GM23338 (cell line): ENCODE results near the gene FUT2. TPM values are rescaled to one million over a fixed set of nuclear protein-coding genes. Genes with fewer than 3 reads are reported as not detected.

ENCODE experiments used
- ATAC-seq: fragments of 200-7000 bp; cut with Tn5 transposase; 3 replicates; pipeline ENCODE4 v1.9.1; 2020
- DNase-seq: peaks from one replicate; pipeline ENCODE4 v3.0.0-alpha.2; 2015; ENCODE audit warnings: low spot score
- H2AFZ ChIP-seq: fragments of 200-600 bp; sonication (generic); 2 replicates; pipeline ENCODE4 v1.8.0; 2016; ENCODE audit warnings: antibody characterized with exemption, mild to moderate bottlenecking, moderate library complexity
- H3F3A ChIP-seq: fragments of 200-600 bp; sonication (generic); replicated peaks from 2 replicates; pipeline ENCODE4 v1.8.0; 2017; ENCODE audit warnings: antibody characterized with exemption, mixed run types, low read depth
- H3K27ac ChIP-seq: fragments of 200-600 bp; sonication (generic); 2 replicates; pipeline ENCODE4 v1.6.1; 2016; ENCODE audit warnings: low read depth
- H3K27me3 ChIP-seq: fragments of 200-600 bp; sonication (generic); 2 replicates; pipeline ENCODE4 v1.8.0; 2016; ENCODE audit warnings: mild to moderate bottlenecking, mixed run types, moderate library complexity; ENCODE audit not compliant: insufficient read depth
- H3K36me3 ChIP-seq: fragments of 200-600 bp; sonication (generic); 2 replicates; pipeline ENCODE4 v1.8.0; 2016; ENCODE audit warnings: mild to moderate bottlenecking; ENCODE audit not compliant: insufficient read depth
- H3K4me1 ChIP-seq: fragments of 200-600 bp; sonication (generic); 2 replicates; pipeline ENCODE4 v1.8.0; 2016; ENCODE audit warnings: mild to moderate bottlenecking, moderate library complexity; ENCODE audit not compliant: insufficient read depth
- H3K4me2 ChIP-seq: fragments of 200-600 bp; sonication (generic); 2 replicates; pipeline ENCODE4 v1.7.1; 2017; ENCODE audit warnings: mixed run types
- H3K4me3 ChIP-seq: fragments of 200-600 bp; sonication (generic); 2 replicates; pipeline ENCODE4 v1.6.1; 2016; ENCODE audit warnings: mixed run types
- H3K79me2 ChIP-seq: fragments of 200-600 bp; sonication (generic); replicated peaks from 2 replicates; pipeline ENCODE4 v1.8.0; 2017; ENCODE audit warnings: mild to moderate bottlenecking; ENCODE audit not compliant: insufficient read depth
- H3K9me2 ChIP-seq: fragments of 200-600 bp; sonication (generic); 2 replicates; pipeline ENCODE4 v1.8.0; 2017; ENCODE audit not compliant: insufficient read depth
- H4K20me1 ChIP-seq: fragments of 200-600 bp; sonication (generic); replicated peaks from 2 replicates; pipeline ENCODE4 v1.8.0; 2017; ENCODE audit warnings: mild to moderate bottlenecking; ENCODE audit not compliant: insufficient read depth
- H3K27ac Mint-ChIP-seq: 2 replicates; pipeline ENCODE4 v1.8.0; 2020; ENCODE audit warnings: inconsistent platforms, mild to moderate bottlenecking, moderate library complexity, mixed read lengths
- H3K27me3 Mint-ChIP-seq: 3 replicates; pipeline ENCODE4 v1.8.0; 2022; ENCODE audit warnings: low read depth, mild to moderate bottlenecking, moderate library complexity, mixed read lengths, inconsistent platforms; ENCODE audit not compliant: insufficient read depth, poor library complexity
- H3K36me3 Mint-ChIP-seq: 3 replicates; pipeline ENCODE4 v1.8.0; 2021; ENCODE audit warnings: low read depth, mild to moderate bottlenecking, inconsistent platforms, moderate library complexity, mixed read lengths
- H3K4me1 Mint-ChIP-seq: 3 replicates; pipeline ENCODE4 v1.8.0; 2020; ENCODE audit warnings: mild to moderate bottlenecking, inconsistent platforms, mixed read lengths
- H3K4me3 Mint-ChIP-seq: 3 replicates; pipeline ENCODE4 v1.8.0; 2021; ENCODE audit warnings: moderate library complexity, mild to moderate bottlenecking, inconsistent platforms, mixed read lengths
- H3K9me3 Mint-ChIP-seq: 3 replicates; pipeline ENCODE4 v1.8.0; 2020; ENCODE audit warnings: moderate library complexity, mild to moderate bottlenecking, inconsistent platforms, mixed read lengths
- CREB1 ChIP-seq: fragments of 250-450 bp; sonication (Bioruptor Pico); IDR thresholded peaks from 2 replicates; pipeline ENCODE4 v1.5.0; 2020; ENCODE audit warnings: low read depth, mild to moderate bottlenecking, moderate library complexity
- CTCF ChIP-seq, 2 experiments: fragments of 200-600 bp in 1 of 2; sonication (generic) in 1 of 2; conservative IDR thresholded peaks; 2 replicates each; pipeline versions ENCODE4 v1.5.1 to v1.6.1; 2016 to 2017; ENCODE audit warnings: antibody characterized with exemption in 2 of 2, low read depth in 2 of 2, mild to moderate bottlenecking in 2 of 2, moderate library complexity in 1 of 2
- ETS1 ChIP-seq: IDR thresholded peaks from 2 replicates; pipeline ENCODE4 v1.6.1; 2016; ENCODE audit warnings: antibody characterized with exemption
- JUNB ChIP-seq: IDR thresholded peaks from one replicate; pipeline ENCODE4 v1.6.1; 2016; ENCODE audit warnings: antibody characterized with exemption; ENCODE audit not compliant: unreplicated experiment
- NANOG ChIP-seq: IDR thresholded peaks from 2 replicates; pipeline ENCODE4 v1.6.1; 2016; ENCODE audit warnings: antibody characterized with exemption, borderline replicate concordance
- REST ChIP-seq: IDR thresholded peaks from one replicate; pipeline ENCODE4 v1.6.1; 2018; ENCODE audit warnings: antibody characterized with exemption; ENCODE audit not compliant: unreplicated experiment
- polyA plus RNA-seq: library from polyadenylated mRNA; unstranded; fragments of >200 nt; fragmentation: Nextera tagmentation; extraction: Ambion mirVana; gene quantifications from 2 replicates; pipeline ENCODE4 v1.2.1, GENCODE V29; 2016
- total RNA-seq: library from RNA; depleted of rRNA; stranded (reverse); fragments of >200 nt; shearing (Covaris generic); gene quantifications from 2 replicates; pipeline ENCODE4 v1.2.3, GENCODE V29; 2014

Gene FUT2
- total and polyA plus RNA-seq, 2 experiments from 2014 or later, result 5.0 to 5.6 TPM

- no peak overlapping the region for H2AFZ ChIP-seq
- peaks cover 10% of the 10 kb centered on the region for H3K4me1 Mint-ChIP-seq
- peak overlapping the region; percentile 63 for H3K4me3 Mint-ChIP-seq
- peaks cover 3% of the 10 kb centered on the region; the same call in 1 of the 3 replicates for H3K9me3 Mint-ChIP-seq
- peaks cover 5% of the 10 kb centered on the region; the same call in 1 of the 2 replicates for H3K4me1 ChIP-seq
- H3K27me3 ChIP-seq, result no peaks in the 10 kb centered on the region
- H3K4me3 ChIP-seq, result peak overlapping the region; percentile 75; the same call in 1 of the 2 replicates
- peaks cover 11% of the 10 kb centered on the region for H3K36me3 Mint-ChIP-seq
- TF ChIP-seq CREB1 (CRISPR knock-in tag) (peak; percentile 63), REST (no peak)
- H4K20me1 ChIP-seq, result no peaks in the 10 kb centered on the region
- ATAC-seq, result no peak
- H3K4me2 ChIP-seq, result peak overlapping the region; percentile 64
- DNase-seq, result peak; percentile 99
- H3K27me3 Mint-ChIP-seq, result peaks cover 16% of the 10 kb centered on the region
- no peaks in the 10 kb centered on the region for H3K9me2 ChIP-seq
- 0 out of 2 replicates have a peak, but pooled peaks cover 13% of the 10 kb centered on the region for H3F3A ChIP-seq
- H3K27ac Mint-ChIP-seq, result no peak overlapping the region
- H3K27ac ChIP-seq, result no peak overlapping the region
- no peaks in the 10 kb centered on the region for H3K36me3 ChIP-seq
- H3K79me2 ChIP-seq, result no peaks in the 10 kb centered on the region
These were observed 49.0 kb upstream of the FUT2 start for GRCh38 chr19:48646722-48647216.

GRCh38 chr19:48648134-48648533, 47.6 kb upstream of the FUT2 start:
- Mint-ChIP-seq H3K4me1 (peaks cover 14% of the 10 kb centered on the region), H3K36me3 (peaks cover 4% of the 10 kb centered on the region; the same call in 2 of the 3 replicates), H3K4me3 (no peak overlapping the region), H3K27me3 (peaks cover 18% of the 10 kb centered on the region), H3K9me3 (peaks cover 3% of the 10 kb centered on the region; the same call in 1 of the 3 replicates), H3K27ac (no peak overlapping the region)
- no peak overlapping the region for H3K27ac ChIP-seq
- no peak overlapping the region for H2AFZ ChIP-seq
- H3K4me2 ChIP-seq, result no peak overlapping the region
- H3F3A ChIP-seq, result 0 out of 2 replicates have a peak, but pooled peaks cover 11% of the 10 kb centered on the region
- H3K9me2 ChIP-seq, result no peaks in the 10 kb centered on the region
- no peaks in the 10 kb centered on the region for H3K27me3 ChIP-seq
- H3K36me3 ChIP-seq, result no peaks in the 10 kb centered on the region
- no peaks in the 10 kb centered on the region for H3K79me2 ChIP-seq
- DNase-seq (no peak), ATAC-seq (no peak)
- TF ChIP-seq CTCF (conservative IDR thresholded peaks at IDR 0.05; ENCODE audit: low read depth in 2 of 2) (no peak), ETS1 (no peak), CREB1 (CRISPR knock-in tag) (no peak), NANOG (no peak), JUNB (no peak)
- H4K20me1 ChIP-seq, result no peaks in the 10 kb centered on the region
- no peak overlapping the region for H3K4me3 ChIP-seq
- H3K4me1 ChIP-seq, result peaks cover 5% of the 10 kb centered on the region; the same call in 1 of the 2 replicates
